ENCODE measurements around the gene DAGLA.

DNA sequence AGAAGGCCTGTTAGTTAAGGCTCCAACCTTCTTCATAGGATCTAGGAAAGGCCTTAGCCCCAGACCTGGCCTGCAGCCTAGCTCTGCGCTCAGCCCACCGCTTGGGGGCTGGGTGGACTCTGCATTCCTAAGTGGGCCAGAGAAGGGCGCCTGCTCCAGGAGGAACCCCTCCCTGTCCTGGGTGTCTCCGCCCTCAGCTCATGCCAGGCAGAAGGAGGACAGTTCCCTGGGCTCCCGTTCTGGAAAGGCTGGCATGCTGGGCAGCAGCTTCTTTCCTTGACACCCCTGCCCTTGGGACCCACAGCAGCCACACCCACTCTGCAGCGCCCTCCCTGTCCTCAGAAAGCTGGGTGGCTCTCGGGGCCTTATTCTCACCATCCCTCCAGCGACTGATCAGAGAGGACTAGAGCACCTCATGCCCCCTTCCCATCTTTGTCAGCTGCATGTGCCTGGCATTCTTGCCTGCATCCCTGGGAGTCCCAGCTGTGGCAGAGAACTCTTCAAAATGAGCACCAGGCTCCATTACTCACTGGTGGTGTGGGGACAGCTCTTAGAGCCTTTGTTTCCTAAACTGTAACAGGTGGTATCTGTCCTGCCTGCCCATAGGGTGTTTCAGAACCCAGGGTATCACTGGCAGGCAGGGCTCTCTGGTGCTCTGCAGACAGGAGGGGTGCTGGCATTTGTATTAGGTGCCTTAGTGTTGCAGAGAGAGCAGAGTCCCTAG, 51.9 kb downstream of the DAGLA start:
- TF ChIP-seq, protein P1, sequence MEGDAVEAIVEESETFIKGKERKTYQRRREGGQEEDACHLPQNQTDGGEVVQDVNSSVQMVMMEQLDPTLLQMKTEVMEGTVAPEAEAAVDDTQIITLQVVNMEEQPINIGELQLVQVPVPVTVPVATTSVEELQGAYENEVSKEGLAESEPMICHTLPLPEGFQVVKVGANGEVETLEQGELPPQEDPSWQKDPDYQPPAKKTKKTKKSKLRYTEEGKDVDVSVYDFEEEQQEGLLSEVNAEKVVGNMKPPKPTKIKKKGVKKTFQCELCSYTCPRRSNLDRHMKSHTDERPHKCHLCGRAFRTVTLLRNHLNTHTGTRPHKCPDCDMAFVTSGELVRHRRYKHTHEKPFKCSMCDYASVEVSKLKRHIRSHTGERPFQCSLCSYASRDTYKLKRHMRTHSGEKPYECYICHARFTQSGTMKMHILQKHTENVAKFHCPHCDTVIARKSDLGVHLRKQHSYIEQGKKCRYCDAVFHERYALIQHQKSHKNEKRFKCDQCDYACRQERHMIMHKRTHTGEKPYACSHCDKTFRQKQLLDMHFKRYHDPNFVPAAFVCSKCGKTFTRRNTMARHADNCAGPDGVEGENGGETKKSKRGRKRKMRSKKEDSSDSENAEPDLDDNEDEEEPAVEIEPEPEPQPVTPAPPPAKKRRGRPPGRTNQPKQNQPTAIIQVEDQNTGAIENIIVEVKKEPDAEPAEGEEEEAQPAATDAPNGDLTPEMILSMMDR (IDR thresholded peaks at IDR 0.05; ENCODE audit: low read length): no peak
- no peak for TF ChIP-seq EZH2 (IDR thresholded peaks at IDR 0.05; ENCODE audit: borderline replicate concordance, low read length)

Data from OCI-LY1 (cell line).